Sigmoid colon (tissue), 4 donors: ENCODE data around the gene GRIK1.

Source experiments
- CTCF ChIP-seq, 4 experiments: fragments of 450-650 bp in 3 of 4; fragments of 200-600 bp in 1 of 4; IDR thresholded peaks; one replicate each; pipeline ENCODE4 v1.5.1; 2016 to 2019; ENCODE audit warnings: antibody characterized with exemption in 4 of 4, mild to moderate bottlenecking in 3 of 4, moderate library complexity in 2 of 4
- EP300 ChIP-seq, 4 donors: sonication (generic); formaldehyde crosslinking; IDR thresholded peaks; one replicate each; pipeline ENCODE4 v1.6.1; 2017; ENCODE audit warnings: antibody characterized with exemption in 4 of 4
- POLR2A ChIP-seq, 2 donors: fragments of 450-650 bp; IDR thresholded peaks; one replicate each; pipeline ENCODE4 v1.6.1; 2016; ENCODE audit warnings: antibody characterized with exemption in 2 of 2, mild to moderate bottlenecking in 2 of 2, moderate library complexity in 2 of 2
- POLR2AphosphoS5 ChIP-seq, 4 donors: sonication (generic); formaldehyde crosslinking; IDR thresholded peaks; one replicate each; pipeline ENCODE4 v1.6.1; 2017; ENCODE audit warnings: antibody characterized with exemption in 4 of 4

GRCh38 chr21:29821230-29821629 lies 118.6 kb downstream of the GRIK1 start:
- TF ChIP-seq CTCF (IDR thresholded peaks at IDR 0.05) = no peak
- no peak for TF ChIP-seq EP300 (IDR thresholded peaks at IDR 0.05)
- TF ChIP-seq POLR2A (IDR thresholded peaks at IDR 0.05) = no peak
- TF ChIP-seq POLR2AphosphoS5 (IDR thresholded peaks at IDR 0.05) = no peak
